K562 (cell line): ENCODE data around the gene ULK1.

ENCODE experiments used
- CTCF ChIP-seq, 3 experiments: IDR thresholded peaks in 2 of 3; conservative IDR thresholded peaks in 1 of 3; 2 replicates each; pipeline ENCODE4 v1.5.1; 2011 to 2012; ENCODE audit warnings: low read length in 3 of 3, mild to moderate bottlenecking in 3 of 3, control low read depth in 2 of 3, improper control_type of control experiment in 1 of 3, inconsistent platforms in 1 of 3, low read depth in 1 of 3, mixed read lengths in 1 of 3, moderate library complexity in 1 of 3; ENCODE audit not compliant: insufficient read depth in 2 of 3
- HDAC2 ChIP-seq: fragments of 450-650 bp; IDR thresholded peaks from 2 replicates; pipeline ENCODE4 v1.6.1; 2016; ENCODE audit warnings: mild to moderate bottlenecking
- SMAD3 ChIP-seq: fragments of 450-650 bp; formaldehyde crosslinking; conservative IDR thresholded peaks from 2 replicates; pipeline ENCODE4 v1.4.0; 2020; ENCODE audit warnings: mild to moderate bottlenecking
- STAT5A ChIP-seq: IDR thresholded peaks from 2 replicates; pipeline ENCODE4 v1.6.1; 2012; ENCODE audit warnings: low read length, inconsistent platforms, borderline replicate concordance
- ZNF347 ChIP-seq: fragments of 450-650 bp; formaldehyde crosslinking; IDR thresholded peaks from 2 replicates; pipeline ENCODE4 v1.4.0; 2020; ENCODE audit warnings: low read depth, mild to moderate bottlenecking, moderate library complexity

GRCh38 chr12:131862994-131863710, 31.3 kb upstream of the ULK1 start:
- TF ChIP-seq CTCF (IDR thresholded peaks at IDR 0.05 in 2 of 3, conservative IDR thresholded peaks at IDR 0.05 in 1 of 3; ENCODE audit: insufficient read depth in 2 of 3, low read depth in 1 of 3, low read length in 3 of 3) (no peak), ZNF347 (CRISPR knock-in tag) (no peak), HDAC2 (no peak), SMAD3 (CRISPR knock-in tag) (no peak), STAT5A (no peak)
